ENCODE data around the gene PHOX2B.

DNA sequence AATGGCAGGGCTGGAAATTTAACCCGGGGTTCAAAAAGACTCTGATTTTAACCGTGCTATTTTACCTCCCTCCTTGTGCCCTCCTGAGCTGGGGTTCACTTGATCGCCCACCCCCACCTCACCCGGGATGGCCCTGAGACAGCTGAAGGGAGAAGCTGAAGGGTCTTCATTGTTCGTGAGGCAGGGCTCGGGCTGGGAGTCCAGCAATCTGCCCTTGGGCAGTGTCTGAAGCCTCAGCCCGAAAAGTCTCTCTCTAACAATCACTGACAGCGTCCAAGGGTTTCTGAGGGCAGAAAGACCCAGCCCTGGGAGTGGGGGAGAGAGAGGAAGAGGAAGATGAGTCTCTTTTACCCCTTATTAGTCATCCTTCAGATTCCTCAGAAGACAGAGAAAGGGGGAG is 39.4 kb upstream of the PHOX2B start:
- TF ChIP-seq, protein P1, sequence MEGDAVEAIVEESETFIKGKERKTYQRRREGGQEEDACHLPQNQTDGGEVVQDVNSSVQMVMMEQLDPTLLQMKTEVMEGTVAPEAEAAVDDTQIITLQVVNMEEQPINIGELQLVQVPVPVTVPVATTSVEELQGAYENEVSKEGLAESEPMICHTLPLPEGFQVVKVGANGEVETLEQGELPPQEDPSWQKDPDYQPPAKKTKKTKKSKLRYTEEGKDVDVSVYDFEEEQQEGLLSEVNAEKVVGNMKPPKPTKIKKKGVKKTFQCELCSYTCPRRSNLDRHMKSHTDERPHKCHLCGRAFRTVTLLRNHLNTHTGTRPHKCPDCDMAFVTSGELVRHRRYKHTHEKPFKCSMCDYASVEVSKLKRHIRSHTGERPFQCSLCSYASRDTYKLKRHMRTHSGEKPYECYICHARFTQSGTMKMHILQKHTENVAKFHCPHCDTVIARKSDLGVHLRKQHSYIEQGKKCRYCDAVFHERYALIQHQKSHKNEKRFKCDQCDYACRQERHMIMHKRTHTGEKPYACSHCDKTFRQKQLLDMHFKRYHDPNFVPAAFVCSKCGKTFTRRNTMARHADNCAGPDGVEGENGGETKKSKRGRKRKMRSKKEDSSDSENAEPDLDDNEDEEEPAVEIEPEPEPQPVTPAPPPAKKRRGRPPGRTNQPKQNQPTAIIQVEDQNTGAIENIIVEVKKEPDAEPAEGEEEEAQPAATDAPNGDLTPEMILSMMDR (IDR thresholded peaks at IDR 0.05), result no peak
- no peak for TF ChIP-seq POLR2A (IDR thresholded peaks at IDR 0.05)
- TF ChIP-seq EP300 (IDR thresholded peaks at IDR 0.05), result no peak
- TF ChIP-seq POLR2AphosphoS5 (IDR thresholded peaks at IDR 0.05), result no peak
